HEK293 (cell line): ENCODE measurements around the gene ELOVL4.

Experiments used
- CTCF ChIA-PET: fragments of 350-600 bp; formaldehyde crosslinking; extraction: SDS; loops from one replicate; lab custom pipeline; 2021; ENCODE audit warnings: antibody characterized with exemption; lab: Yijun Ruan, JAX
- POLR2A ChIA-PET: fragments of 300-600 bp; formaldehyde crosslinking; extraction: SDS; loops from one replicate; lab custom pipeline; 2020; ENCODE audit warnings: antibody characterized with exemption, inconsistent platforms; lab: Yijun Ruan, JAX
- H3K27ac ChIP-seq: fragments of 200-500 bp; sonication (Bioruptor generic); 2 replicates; pipeline ENCODE4 v1.5.1; 2014; ENCODE audit warnings: low read depth, low read length, control low read depth, inconsistent platforms; ENCODE audit errors: extremely low read depth
- H3K36me3 ChIP-seq, 2 experiments: fragments of 200-500 bp in 1 of 2; sonication (Bioruptor generic) in 1 of 2; 1 replicate in 1 of 2; 2 replicates in 1 of 2; pipeline ENCODE4 v1.5.1; 2014 to 2017; ENCODE audit warnings: inconsistent platforms in 2 of 2, low read length in 2 of 2; ENCODE audit not compliant: control insufficient read depth in 2 of 2, insufficient read depth in 1 of 2
- H3K4me1 ChIP-seq: fragments of 200-500 bp; sonication (Bioruptor generic); 2 replicates; pipeline ENCODE4 v1.5.1; 2014; ENCODE audit warnings: mild to moderate bottlenecking, low read length, inconsistent platforms; ENCODE audit not compliant: control insufficient read depth, insufficient read depth
- H3K4me3 ChIP-seq: 2 replicates; pipeline ENCODE4 v1.5.1; 2011; ENCODE audit warnings: low read depth, mild to moderate bottlenecking, control low read depth, low read length, moderate library complexity
- H3K9me3 ChIP-seq: fragments of 200-500 bp; sonication (Bioruptor generic); 2 replicates; pipeline ENCODE4 v1.5.1; 2014; ENCODE audit warnings: low read depth, low read length, inconsistent platforms; ENCODE audit not compliant: control insufficient read depth, insufficient read depth
- AEBP2 ChIP-seq: fragments of 450-650 bp; formaldehyde crosslinking; IDR thresholded peaks from 2 replicates; pipeline ENCODE4 v1.5.1; 2016; ENCODE audit warnings: missing biosample characterization, missing genetic modification characterization, borderline replicate concordance
- CTCF ChIP-seq: fragments of 450-650 bp; formaldehyde crosslinking; IDR thresholded peaks from 2 replicates; pipeline ENCODE4 v1.5.1; 2016; ENCODE audit warnings: missing biosample characterization, missing genetic modification characterization
- FEZF1 ChIP-seq: fragments of 450-650 bp; formaldehyde crosslinking; IDR thresholded peaks from 2 replicates; pipeline ENCODE4 v1.5.1; 2016; ENCODE audit warnings: missing biosample characterization, missing genetic modification characterization
- GFI1B ChIP-seq: fragments of 450-650 bp; formaldehyde crosslinking; IDR thresholded peaks from 2 replicates; pipeline ENCODE4 v1.5.1; 2016; ENCODE audit warnings: missing biosample characterization, missing genetic modification characterization
- INSM2 ChIP-seq: fragments of 450-650 bp; formaldehyde crosslinking; IDR thresholded peaks from 2 replicates; pipeline ENCODE4 v1.5.1; 2016; ENCODE audit warnings: missing biosample characterization, missing genetic modification characterization
- KLF16 ChIP-seq: fragments of 450-650 bp; formaldehyde crosslinking; IDR thresholded peaks from 2 replicates; pipeline ENCODE4 v1.5.1; 2017; ENCODE audit warnings: missing biosample characterization, missing genetic modification characterization
- KLF17 ChIP-seq: fragments of 450-650 bp; formaldehyde crosslinking; IDR thresholded peaks from 2 replicates; pipeline ENCODE4 v1.5.1; 2016; ENCODE audit warnings: missing biosample characterization, missing genetic modification characterization
- PBX3 ChIP-seq: sonication (generic); formaldehyde crosslinking; IDR thresholded peaks from 2 replicates; pipeline ENCODE4 v1.8.1; 2022; ENCODE audit warnings: mild to moderate bottlenecking, moderate library complexity, missing genetic modification reagents
- TCF7L2 ChIP-seq: IDR thresholded peaks from 2 replicates; pipeline ENCODE4 v1.6.1; 2011; ENCODE audit warnings: low read depth, mild to moderate bottlenecking, inconsistent platforms, low read length, moderate library complexity, borderline replicate concordance
- TRIM28 ChIP-seq: IDR thresholded peaks from 2 replicates; pipeline ENCODE4 v1.6.1; 2011; ENCODE audit warnings: low read length, control low read depth, borderline replicate concordance
- YY1 ChIP-seq: fragments of 450-650 bp; formaldehyde crosslinking; IDR thresholded peaks from 2 replicates; pipeline ENCODE4 v1.5.1; 2018; ENCODE audit warnings: missing biosample characterization, missing genetic modification characterization
- ZBTB48 ChIP-seq: fragments of 450-650 bp; formaldehyde crosslinking; IDR thresholded peaks from 2 replicates; pipeline ENCODE4 v1.5.1; 2016; ENCODE audit warnings: missing biosample characterization, missing genetic modification characterization
- ZNF169 ChIP-seq: fragments of 450-650 bp; formaldehyde crosslinking; IDR thresholded peaks from 2 replicates; pipeline ENCODE4 v1.5.1; 2016; ENCODE audit warnings: missing biosample characterization, missing genetic modification characterization
- ZNF174 ChIP-seq: fragments of 450-650 bp; formaldehyde crosslinking; IDR thresholded peaks from 2 replicates; pipeline ENCODE4 v1.5.0; 2017; ENCODE audit warnings: missing biosample characterization, mild to moderate bottlenecking, missing genetic modification characterization
- ZNF239 ChIP-seq: fragments of 450-650 bp; formaldehyde crosslinking; IDR thresholded peaks from 2 replicates; pipeline ENCODE4 v1.5.1; 2016; ENCODE audit warnings: missing biosample characterization, missing genetic modification characterization
- ZNF248 ChIP-seq: fragments of 450-650 bp; formaldehyde crosslinking; IDR thresholded peaks from 2 replicates; pipeline ENCODE4 v1.5.1; 2017; ENCODE audit warnings: missing biosample characterization, missing genetic modification characterization
- ZNF274 ChIP-seq, 2 experiments: fragments of 200-500 bp in 1 of 2; fragments of 450-650 bp in 1 of 2; sonication (Bioruptor generic) in 1 of 2; formaldehyde crosslinking in 1 of 2; IDR thresholded peaks; 2 replicates each; pipeline versions ENCODE4 v1.5.1 to v1.6.1; 2014 to 2016; ENCODE audit warnings: borderline replicate concordance in 1 of 2, inconsistent platforms in 1 of 2, low read length in 1 of 2, missing biosample characterization in 1 of 2, missing genetic modification characterization in 1 of 2
- ZNF335 ChIP-seq: fragments of 450-650 bp; formaldehyde crosslinking; conservative IDR thresholded peaks from 2 replicates; pipeline ENCODE4 v1.5.1; 2016; ENCODE audit warnings: missing biosample characterization, missing genetic modification characterization
- ZNF391 ChIP-seq: fragments of 450-650 bp; formaldehyde crosslinking; IDR thresholded peaks from 2 replicates; pipeline ENCODE4 v1.5.1; 2016; ENCODE audit warnings: low read depth, missing biosample characterization, missing genetic modification characterization, borderline replicate concordance
- ZNF404 ChIP-seq: fragments of 450-650 bp; formaldehyde crosslinking; IDR thresholded peaks from 2 replicates; pipeline ENCODE4 v1.5.1; 2017; ENCODE audit warnings: missing biosample characterization, missing genetic modification characterization
- ZNF449 ChIP-seq: fragments of 450-650 bp; formaldehyde crosslinking; IDR thresholded peaks from 2 replicates; pipeline ENCODE4 v1.5.1; 2017; ENCODE audit warnings: missing biosample characterization, mild to moderate bottlenecking, missing genetic modification characterization, moderate library complexity
- ZNF654 ChIP-seq: fragments of 450-650 bp; formaldehyde crosslinking; IDR thresholded peaks from 2 replicates; pipeline ENCODE4 v1.5.1; 2016; ENCODE audit warnings: low read depth, missing biosample characterization, missing genetic modification characterization
- ZNF658 ChIP-seq: fragments of 450-650 bp; formaldehyde crosslinking; IDR thresholded peaks from 2 replicates; pipeline ENCODE4; 2016; ENCODE audit warnings: missing biosample characterization, missing genetic modification characterization
- ZNF776 ChIP-seq: fragments of 450-650 bp; formaldehyde crosslinking; IDR thresholded peaks from 2 replicates; pipeline ENCODE4 v1.5.0; 2017; ENCODE audit warnings: missing biosample characterization, missing genetic modification characterization, borderline replicate concordance
- ZNF785 ChIP-seq: fragments of 450-650 bp; formaldehyde crosslinking; IDR thresholded peaks from 2 replicates; pipeline ENCODE4 v1.5.1; 2016; ENCODE audit warnings: missing biosample characterization, missing genetic modification characterization
- ZSCAN16 ChIP-seq: fragments of 450-650 bp; formaldehyde crosslinking; IDR thresholded peaks from 2 replicates; pipeline ENCODE4 v1.5.1; 2016; ENCODE audit warnings: missing biosample characterization, missing genetic modification characterization
- TF ChIP-seq, protein P1 (sequence below): fragments of 450-650 bp; formaldehyde crosslinking; IDR thresholded peaks from 2 replicates; pipeline ENCODE4 v1.5.1; 2016; ENCODE audit warnings: missing biosample characterization, missing genetic modification characterization

ELOVL4 gene

GRCh38 chr6:79868098-79868722 lies 79.1 kb downstream of the ELOVL4 start:
- H3K4me1 ChIP-seq: no peaks in the 10 kb centered on the region
- POLR2A ChIA-PET: no interaction called here
- no peak overlapping the region for H3K27ac ChIP-seq
- peak overlapping the region; percentile 33 for H3K4me3 ChIP-seq
- H3K36me3 ChIP-seq: no peaks in the 10 kb centered on the region
- H3K9me3 ChIP-seq: no peaks in the 10 kb centered on the region
- CTCF ChIA-PET: interaction anchor here (0.5 to 3.3 kb wide), 53 partner anchors 9 to 1683 kb away, joined by 3 to 47 read pairs (median 3); no protein-coding TSS in a partner anchor
- TF ChIP-seq GFI1B (tag by site-specific recombination): no peak
- no peak for TF ChIP-seq ZNF274 (IDR thresholded peaks at IDR 0.05; ENCODE audit: low read length)
- TF ChIP-seq ZNF274 (tag by site-specific recombination; IDR thresholded peaks at IDR 0.05; ENCODE audit: borderline replicate concordance): no peak
- no peak for TF ChIP-seq PBX3 (CRISPR knock-in tag)
- TF ChIP-seq FEZF1 (tag by site-specific recombination): peak; percentile 62; the same call in 1 of the 2 replicates
- no peak for TF ChIP-seq ZNF169 (tag by site-specific recombination)
- no peak for TF ChIP-seq ZNF658 (tag by site-specific recombination)
- TF ChIP-seq TRIM28: 0 out of 2 replicates have a peak, but pooled peaks have one; percentile 17
- no peak for TF ChIP-seq INSM2
- no peak for TF ChIP-seq ZNF239 (tag by site-specific recombination)
- no peak for TF ChIP-seq ZNF174 (tag by site-specific recombination)
- TF ChIP-seq, protein P1, sequence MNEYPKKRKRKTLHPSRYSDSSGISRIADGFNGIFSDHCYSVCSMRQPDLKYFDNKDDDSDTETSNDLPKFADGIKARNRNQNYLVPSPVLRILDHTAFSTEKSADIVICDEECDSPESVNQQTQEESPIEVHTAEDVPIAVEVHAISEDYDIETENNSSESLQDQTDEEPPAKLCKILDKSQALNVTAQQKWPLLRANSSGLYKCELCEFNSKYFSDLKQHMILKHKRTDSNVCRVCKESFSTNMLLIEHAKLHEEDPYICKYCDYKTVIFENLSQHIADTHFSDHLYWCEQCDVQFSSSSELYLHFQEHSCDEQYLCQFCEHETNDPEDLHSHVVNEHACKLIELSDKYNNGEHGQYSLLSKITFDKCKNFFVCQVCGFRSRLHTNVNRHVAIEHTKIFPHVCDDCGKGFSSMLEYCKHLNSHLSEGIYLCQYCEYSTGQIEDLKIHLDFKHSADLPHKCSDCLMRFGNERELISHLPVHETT: no peak
- TF ChIP-seq ZNF391: no peak
- TF ChIP-seq ZNF785 (tag by site-specific recombination): no peak
- TF ChIP-seq YY1 (tag by site-specific recombination): no peak
- TF ChIP-seq ZNF335: peak; percentile 31; the same call in 1 of the 2 replicates
- TF ChIP-seq KLF16 (tag by site-specific recombination): no peak
- TF ChIP-seq TCF7L2: no peak
- TF ChIP-seq ZBTB48 (tag by site-specific recombination): no peak
- TF ChIP-seq ZNF654 (tag by site-specific recombination): peak; percentile 98
- TF ChIP-seq ZNF449: no peak
- no peak for TF ChIP-seq KLF17 (tag by site-specific recombination)
- no peak for TF ChIP-seq ZNF404 (tag by site-specific recombination)
- no peak for TF ChIP-seq ZNF248 (tag by site-specific recombination)
- TF ChIP-seq AEBP2 (tag by site-specific recombination): no peak
- peak; percentile 74 for TF ChIP-seq CTCF (tag by site-specific recombination)
- TF ChIP-seq ZSCAN16 (tag by site-specific recombination): no peak
- TF ChIP-seq ZNF776 (tag by site-specific recombination): no peak
